NCI-H2081 (cell line): ENCODE data around the gene CRYBB3.
"Not testable (repeated sequence)": the region's sequence is repeated elsewhere in the genome, so short reads cannot be mapped to it uniquely, and the experiment has no call there.

Experiments used
- DNase-seq, 2 experiments: peaks; one replicate each; lab custom pipeline; 2025; lab: John Stamatoyannopoulos, UW

The CRYBB3 gene

DNA sequence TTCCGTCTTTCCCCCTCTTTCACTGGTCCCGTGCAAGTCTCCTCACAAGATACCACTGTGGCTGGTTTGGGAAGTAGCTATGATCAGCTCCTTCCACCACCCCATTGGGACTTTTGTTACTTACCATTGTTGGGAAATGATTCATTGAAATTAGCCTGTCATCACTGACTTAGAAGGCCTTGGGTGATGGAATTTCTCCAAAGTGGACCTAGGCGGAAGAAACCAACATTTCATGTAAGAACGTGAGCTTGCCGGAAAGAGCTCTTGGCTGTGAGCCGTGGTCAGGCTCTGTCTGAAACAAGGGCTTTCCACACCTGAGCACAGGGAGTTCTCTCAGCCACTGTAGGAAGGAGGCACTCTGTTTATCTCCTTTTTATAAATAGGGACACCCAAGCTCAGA is 23.5 kb upstream of the CRYBB3 start:
- DNase-seq, result no peak

DNA sequence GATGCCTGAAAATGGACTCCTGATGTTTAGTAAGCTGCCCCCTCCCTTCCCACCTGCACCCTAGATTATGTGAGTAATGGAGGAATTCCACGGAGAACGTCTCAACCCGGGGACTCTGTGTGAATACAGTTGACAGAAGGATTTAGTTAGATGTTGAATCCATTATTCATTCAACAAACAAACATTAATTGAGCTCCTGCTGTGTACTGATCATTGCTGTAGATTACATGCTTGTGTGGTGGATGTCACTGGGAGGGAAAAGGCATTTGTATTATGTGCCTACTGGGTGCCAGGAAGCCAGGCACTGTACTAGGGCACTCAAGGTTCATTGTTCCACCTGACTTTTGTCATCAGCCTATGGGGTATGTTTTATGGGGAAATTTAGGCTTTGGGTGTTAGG is 22.9 kb upstream of the CRYBB3 start:
- no peak for DNase-seq

GRCh38 chr22:25177226-25177625 is 22.4 kb upstream of the CRYBB3 start:
- DNase-seq, result no peak

- DNase-seq, result no peak
Measured at GRCh38 chr22:25177895-25178294, 21.8 kb upstream of the CRYBB3 start.

DNA sequence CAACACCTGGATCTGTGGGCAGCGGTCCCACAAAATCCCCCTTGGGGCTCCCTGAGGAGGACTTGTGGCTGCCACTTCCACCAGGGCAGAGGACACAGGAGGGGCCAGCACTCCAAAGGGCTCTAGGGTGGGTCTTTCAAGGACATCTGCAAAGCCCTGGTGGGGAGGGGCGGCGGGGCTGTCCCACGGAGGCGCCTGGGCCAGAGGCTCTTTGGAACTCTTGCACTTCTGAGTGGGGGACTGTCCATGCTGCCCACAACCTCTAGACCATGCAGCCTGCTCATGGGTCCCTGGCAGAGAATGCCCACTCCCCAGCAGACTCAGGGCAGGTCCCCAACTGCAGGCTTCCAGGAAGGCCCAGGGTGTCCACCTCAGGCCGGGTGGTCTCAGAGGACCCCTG is 21.3 kb upstream of the CRYBB3 start:
- DNase-seq, result not testable (repeated sequence)

DNA sequence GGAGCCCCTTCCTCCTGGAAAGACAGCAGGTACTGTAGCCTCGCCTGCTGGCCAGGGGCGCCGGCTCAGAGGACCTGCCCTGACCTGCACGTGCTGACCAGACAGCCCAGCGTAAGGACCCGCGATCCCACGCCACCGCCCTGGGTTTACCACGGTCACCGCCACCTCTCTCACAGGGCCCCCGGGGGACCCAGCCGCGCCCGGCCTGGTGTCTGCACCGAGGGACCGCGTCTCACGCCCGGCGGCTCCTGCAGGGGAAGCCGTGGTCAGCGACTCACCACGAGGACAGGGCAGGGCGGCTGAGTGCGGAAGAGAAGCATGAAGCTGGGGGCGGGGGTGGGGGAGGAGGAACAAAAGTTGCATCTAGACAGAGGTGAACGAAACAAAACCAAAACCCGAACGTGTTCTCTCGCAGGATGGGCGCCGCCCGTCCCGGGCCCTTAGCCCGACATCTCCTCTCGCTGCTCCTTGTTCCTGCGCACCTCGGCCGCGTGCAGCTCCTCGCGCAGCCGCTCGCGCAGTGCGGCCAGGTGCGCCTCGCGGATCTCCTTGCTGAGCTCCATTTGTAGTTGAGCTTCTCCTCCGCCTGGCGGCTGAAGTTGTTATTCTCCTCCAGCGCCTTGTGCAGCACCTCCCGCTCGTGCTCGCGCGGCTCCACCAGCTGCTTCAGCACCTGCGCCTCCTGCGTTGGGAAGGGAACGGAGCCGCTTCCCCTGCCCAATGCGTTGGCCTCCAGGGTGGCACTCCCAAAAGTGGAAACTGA is 20.6 kb upstream of the CRYBB3 start:
- not testable (repeated sequence) for DNase-seq

DNA sequence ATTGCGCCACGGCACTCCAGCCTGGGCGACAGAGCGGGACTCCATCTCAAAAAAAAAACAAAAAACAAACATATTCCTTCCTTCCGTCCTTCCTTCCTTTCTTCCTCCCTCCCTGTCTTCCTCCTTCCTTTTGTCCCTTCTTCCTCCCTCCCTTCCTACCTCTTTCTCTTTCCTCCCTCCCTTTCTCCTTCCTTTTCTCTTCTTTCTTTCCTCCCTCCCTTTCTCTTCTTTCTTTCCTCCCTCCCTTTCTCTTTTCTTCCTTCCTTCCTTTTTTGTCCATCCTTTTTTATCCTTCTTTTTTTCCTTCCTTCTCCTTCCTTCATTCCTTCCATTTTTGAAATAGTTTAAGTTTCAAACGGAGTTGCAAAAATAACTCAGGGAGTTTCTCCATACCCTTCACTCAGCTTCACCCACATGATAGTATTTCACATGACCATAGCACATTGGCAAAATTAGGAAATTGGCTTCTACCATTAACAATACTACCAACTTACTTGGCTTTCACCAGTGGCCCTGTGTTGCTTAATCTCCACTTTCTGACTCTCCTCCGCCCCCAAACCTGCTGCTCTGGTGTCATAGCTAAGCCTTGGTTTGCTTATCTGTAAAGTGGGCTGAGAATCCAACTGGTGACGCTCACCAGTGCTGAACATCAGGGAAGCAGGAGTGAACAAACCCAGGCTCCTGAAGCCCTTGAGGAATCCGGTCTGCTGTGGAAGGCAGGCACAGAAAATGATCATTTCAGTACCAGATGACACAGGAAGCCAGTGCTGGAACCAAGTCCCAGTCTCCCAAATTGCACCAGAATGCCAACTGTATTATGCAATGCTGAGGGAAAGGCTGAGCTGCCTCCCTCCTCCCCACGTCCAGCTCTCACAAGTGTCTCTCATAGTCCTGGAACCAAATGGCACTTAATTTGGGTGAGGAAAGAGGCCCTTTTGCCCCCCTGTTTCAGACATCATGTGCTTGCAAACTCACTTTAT is 17.2 kb upstream of the CRYBB3 start:
- no peak for DNase-seq

GRCh38 chr22:25183949-25184619 is 15.6 kb upstream of the CRYBB3 start:
- no peak for DNase-seq

- DNase-seq, result no peak
Measured at GRCh38 chr22:25186140-25186539, 13.5 kb upstream of the CRYBB3 start.

DNA sequence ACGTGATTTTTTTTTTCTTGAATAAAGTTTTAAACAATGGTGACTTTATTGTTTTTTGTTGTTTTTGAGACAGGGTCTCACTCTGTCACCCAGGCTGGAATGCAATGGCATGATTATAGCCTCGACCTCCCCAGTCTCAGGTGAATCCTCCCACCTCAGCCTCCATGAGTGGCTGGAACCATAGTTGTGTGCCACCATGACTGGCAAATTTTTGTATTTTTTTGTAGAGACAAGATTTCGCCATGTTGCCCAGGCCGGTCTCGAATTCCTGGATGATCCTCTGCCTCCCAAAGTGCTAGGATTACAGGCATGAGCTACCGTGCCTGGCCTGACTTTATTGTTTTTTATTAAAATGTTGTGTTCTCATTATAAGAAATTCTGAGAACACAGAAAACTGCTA is 12.2 kb upstream of the CRYBB3 start:
- no peak for DNase-seq

- no peak for DNase-seq
Measured at GRCh38 chr22:25192406-25192805, 7.3 kb upstream of the CRYBB3 start.

GRCh38 chr22:25193130-25193529 is 6.5 kb upstream of the CRYBB3 start:
- no peak for DNase-seq

DNA sequence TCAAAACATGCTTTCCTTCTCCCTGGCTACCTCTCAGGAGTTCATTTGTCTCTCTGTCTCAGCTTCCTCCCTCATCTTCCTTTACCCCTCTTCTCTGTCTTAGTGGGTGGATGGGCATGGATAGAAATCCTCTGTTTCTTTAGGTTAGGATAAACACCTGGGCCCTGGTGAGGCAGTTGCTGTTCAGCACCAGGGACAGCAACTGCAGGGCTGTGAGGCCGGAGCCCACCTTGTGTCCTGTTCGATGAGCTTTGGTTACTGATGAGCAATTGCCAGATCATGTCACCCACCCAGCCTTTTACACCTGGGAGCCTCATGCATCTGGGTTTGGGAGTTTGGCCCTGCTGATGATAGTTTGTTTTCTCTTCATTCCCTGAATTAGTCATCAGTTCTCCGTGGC is 6.1 kb upstream of the CRYBB3 start:
- DNase-seq, result no peak

DNA sequence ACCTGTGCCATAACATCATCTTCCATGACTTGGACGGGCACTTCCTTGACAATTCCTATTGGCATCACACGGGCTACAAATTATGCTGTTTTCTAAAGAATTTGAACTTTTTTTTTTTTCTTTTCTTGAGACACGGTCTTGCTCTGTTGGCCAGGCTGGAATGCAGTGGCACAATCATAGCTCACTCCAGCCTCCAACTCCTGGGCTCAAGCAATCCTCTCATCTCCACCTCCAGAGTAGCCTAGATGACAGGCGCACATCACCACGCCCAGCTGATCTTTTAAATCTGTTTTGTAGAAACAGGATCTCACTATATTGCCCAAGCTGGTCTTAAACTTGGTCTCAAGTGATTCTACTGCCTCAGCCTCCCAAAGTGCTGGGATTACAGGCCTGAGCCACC is 3.3 kb upstream of the CRYBB3 start:
- DNase-seq, result no peak

- DNase-seq, result no peak
Measured at GRCh38 chr22:25197340-25197739, 2.3 kb upstream of the CRYBB3 start.

DNA sequence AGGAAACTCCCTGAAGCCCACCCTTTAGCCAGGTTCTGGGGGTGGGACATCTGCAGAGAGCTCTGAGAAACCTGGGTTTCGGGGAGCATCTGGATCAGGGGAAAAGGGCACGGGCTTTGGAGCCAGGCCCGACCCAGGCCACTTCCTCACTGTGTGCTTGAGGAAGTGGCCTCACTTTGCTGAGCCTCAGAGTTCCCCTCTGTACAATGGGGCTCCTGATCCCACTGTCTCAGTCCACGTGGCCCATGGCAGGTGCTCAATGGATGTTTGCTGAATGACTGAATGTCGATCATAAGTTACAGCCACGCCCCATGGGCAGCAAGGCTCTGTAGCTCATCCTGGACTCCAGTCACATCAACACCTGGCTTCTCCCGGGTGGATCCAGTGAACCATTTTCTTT is 1.3 kb downstream of the CRYBB3 start:
- no peak for DNase-seq

GRCh38 chr22:25201557-25202273 is 2.1 kb downstream of the CRYBB3 start:
- DNase-seq, result no peak

- peak; percentile 42 to 53 for DNase-seq
Measured at GRCh38 chr22:25202290-25202921, 2.7 kb downstream of the CRYBB3 start.

DNA sequence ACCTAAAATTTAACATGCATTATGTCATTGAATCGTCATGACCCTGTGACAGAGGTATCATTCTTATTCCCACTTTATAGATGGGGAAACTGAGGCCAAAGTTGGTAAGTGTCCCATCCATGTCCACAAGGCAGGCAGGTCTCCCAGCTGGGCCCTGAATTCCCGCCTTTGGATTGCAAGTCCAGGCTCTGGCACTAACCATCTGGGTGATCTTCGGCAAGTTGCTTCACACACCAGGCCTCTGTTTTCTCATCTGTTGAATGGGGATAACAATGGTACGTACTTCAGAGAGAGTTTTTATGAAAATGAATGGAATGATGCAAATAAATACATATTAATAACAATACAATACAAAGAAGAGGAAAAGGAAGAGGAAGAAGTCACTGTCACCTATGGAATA is 3.4 kb downstream of the CRYBB3 start:
- no peak for DNase-seq

- not testable (repeated sequence) for DNase-seq
Measured at GRCh38 chr22:25204547-25204946, 4.9 kb downstream of the CRYBB3 start.

GRCh38 chr22:25205847-25206246 is 6.2 kb downstream of the CRYBB3 start:
- no peak for DNase-seq
